Astrocyte (in vitro differentiated cells and primary cell): ENCODE measurements around the gene SYT6. TPM values are rescaled to one million over a fixed set of nuclear protein-coding genes. Genes with fewer than 3 reads are reported as not detected.
A peak's percentile ranks its signal among the peaks of the same experiment; 100 is the strongest.

Source experiments
- DNase-seq: peaks from one replicate; pipeline ENCODE4 v3.0.0-alpha.2; 2010; ENCODE audit warnings: low read depth
- FAIRE-seq: peaks from 2 replicates; lab custom pipeline; 2011; peaks lifted over from hg19 to GRCh38; lab: Jason Lieb, UNC
- H2AFZ ChIP-seq: 2 replicates; pipeline ENCODE4 v1.6.0; 2012; ENCODE audit warnings: low read depth, low read length, inconsistent platforms
- H3K27ac ChIP-seq: 2 replicates; pipeline ENCODE4 v1.5.1; 2011; ENCODE audit warnings: low read depth, low read length, inconsistent platforms
- H3K27me3 ChIP-seq: 2 replicates; pipeline ENCODE4 v1.6.0; 2011; ENCODE audit warnings: low read length, inconsistent platforms; ENCODE audit not compliant: insufficient read depth
- H3K36me3 ChIP-seq: 2 replicates; pipeline ENCODE4 v1.5.1; 2011; ENCODE audit warnings: low read length, inconsistent platforms; ENCODE audit not compliant: insufficient read depth
- H3K4me1 ChIP-seq: 2 replicates; pipeline ENCODE4 v1.5.1; 2011; ENCODE audit warnings: low read length, inconsistent platforms; ENCODE audit not compliant: insufficient read depth
- H3K4me2 ChIP-seq: 2 replicates; pipeline ENCODE4 v1.6.0; 2012; ENCODE audit warnings: low read length, inconsistent platforms
- H3K4me3 ChIP-seq: 2 replicates; pipeline ENCODE4 v1.5.1; 2011; ENCODE audit warnings: low read depth, mild to moderate bottlenecking, low read length, inconsistent platforms; ENCODE audit not compliant: insufficient read depth
- H3K79me2 ChIP-seq: 2 replicates; pipeline ENCODE4 v1.6.0; 2012; ENCODE audit warnings: mild to moderate bottlenecking, low read length, inconsistent platforms; ENCODE audit not compliant: insufficient read depth
- H3K9ac ChIP-seq: 2 replicates; pipeline ENCODE4 v1.6.0; 2012; ENCODE audit warnings: mild to moderate bottlenecking, low read length, inconsistent platforms
- H3K9me3 ChIP-seq: 2 replicates; pipeline ENCODE4 v1.5.1; 2012; ENCODE audit warnings: low read depth, mild to moderate bottlenecking, low read length, inconsistent platforms; ENCODE audit not compliant: insufficient read depth
- H4K20me1 ChIP-seq: 2 replicates; pipeline ENCODE4 v1.6.0; 2012; ENCODE audit warnings: low read length, inconsistent platforms; ENCODE audit not compliant: insufficient read depth
- H3K27ac Mint-ChIP-seq: one replicate; pipeline ENCODE4 v1.8.0; 2021; ENCODE audit warnings: mild to moderate bottlenecking, mixed read lengths; ENCODE audit not compliant: unreplicated experiment
- H3K27me3 Mint-ChIP-seq: one replicate; pipeline ENCODE4 v1.8.0; 2021; ENCODE audit warnings: low read depth, mixed read lengths; ENCODE audit not compliant: unreplicated experiment
- H3K36me3 Mint-ChIP-seq: one replicate; pipeline ENCODE4 v1.8.0; 2021; ENCODE audit warnings: low read depth, mixed read lengths; ENCODE audit not compliant: unreplicated experiment
- H3K4me1 Mint-ChIP-seq: one replicate; pipeline ENCODE4 v1.8.0; 2021; ENCODE audit warnings: low read depth, mixed read lengths; ENCODE audit not compliant: unreplicated experiment
- H3K4me3 Mint-ChIP-seq: one replicate; pipeline ENCODE4 v1.8.0; 2021; ENCODE audit warnings: mild to moderate bottlenecking, moderate library complexity, mixed read lengths; ENCODE audit not compliant: unreplicated experiment
- H3K9me3 Mint-ChIP-seq: one replicate; pipeline ENCODE4 v1.8.0; 2021; ENCODE audit warnings: mild to moderate bottlenecking, mixed read lengths; ENCODE audit not compliant: unreplicated experiment
- CTCF ChIP-seq: IDR thresholded peaks from 2 replicates; pipeline ENCODE4 v1.5.1; 2011; ENCODE audit warnings: low read depth, mild to moderate bottlenecking, inconsistent platforms, low read length, moderate library complexity; ENCODE audit not compliant: insufficient read depth
- EZH2 ChIP-seq: IDR thresholded peaks from 2 replicates; pipeline ENCODE4 v1.6.1; 2012; ENCODE audit warnings: mild to moderate bottlenecking, low read length, inconsistent platforms; ENCODE audit not compliant: insufficient read depth
- total RNA-seq: library from RNA; stranded (reverse); gene quantifications from 2 replicates; pipeline ENCODE4 v1.2.1, GENCODE V29; 2021

The SYT6 gene
- total RNA-seq, 1 donor from 2014 or later = 0.39 TPM

DNA sequence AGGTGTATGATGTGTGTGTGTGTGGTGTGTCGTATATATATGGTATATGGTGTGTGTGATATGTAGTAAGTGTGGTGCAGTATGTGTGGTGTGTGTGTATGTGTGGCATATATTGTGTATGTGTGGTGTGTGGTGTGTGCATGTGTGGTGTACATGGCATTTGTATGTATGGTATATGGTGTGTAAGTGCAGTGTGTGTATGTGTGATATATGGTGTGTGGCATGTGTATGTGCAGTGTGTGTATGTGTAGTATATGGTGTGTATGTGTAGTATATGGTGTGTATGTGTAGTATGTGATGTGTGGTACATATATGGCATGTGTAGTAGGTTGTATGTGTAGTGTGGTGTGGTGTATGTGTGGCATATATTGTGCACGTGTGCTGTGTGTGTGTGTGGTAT is 99.5 kb downstream of the SYT6 start:
- peaks cover 10% of the 10 kb centered on the region for H3K9me3 Mint-ChIP-seq
- Histone ChIP-seq H3K27me3 (no peaks in the 10 kb centered on the region), H3K9me3 (no peaks in the 10 kb centered on the region), H3K9ac (no peak overlapping the region), H3K36me3 (no peaks in the 10 kb centered on the region), H4K20me1 (no peaks in the 10 kb centered on the region), H3K4me2 (no peak overlapping the region), H3K27ac (no peak overlapping the region), H3K4me3 (no peak overlapping the region), H2AFZ (no peak overlapping the region), H3K79me2 (no peaks in the 10 kb centered on the region), H3K4me1 (no peaks in the 10 kb centered on the region)
- H3K4me1 Mint-ChIP-seq = no peaks in the 10 kb centered on the region
- no peak for TF ChIP-seq EZH2
- TF ChIP-seq CTCF = no peak
- H3K27ac Mint-ChIP-seq = no peak overlapping the region
- FAIRE-seq (peak; percentile 23), DNase-seq (no peak)
- no peak overlapping the region for H3K4me3 Mint-ChIP-seq
- H3K36me3 Mint-ChIP-seq = no peaks in the 10 kb centered on the region
- peaks cover 12% of the 10 kb centered on the region for H3K27me3 Mint-ChIP-seq

- no peaks in the 10 kb centered on the region for H3K36me3 ChIP-seq
- H3K4me3 Mint-ChIP-seq = no peak overlapping the region
- no peaks in the 10 kb centered on the region for H3K36me3 Mint-ChIP-seq
- H3K27me3 Mint-ChIP-seq = peaks cover 3% of the 10 kb centered on the region
- no peak overlapping the region for H3K4me3 ChIP-seq
- TF ChIP-seq CTCF (no peak), EZH2 (no peak)
- H3K4me1 ChIP-seq = no peaks in the 10 kb centered on the region
- H4K20me1 ChIP-seq = no peaks in the 10 kb centered on the region
- H3K79me2 ChIP-seq = no peaks in the 10 kb centered on the region
- H3K4me1 Mint-ChIP-seq = no peaks in the 10 kb centered on the region
- FAIRE-seq (no peak), DNase-seq (no peak)
- H3K27ac ChIP-seq = no peak overlapping the region
- H3K9me3 Mint-ChIP-seq = peaks cover 9% of the 10 kb centered on the region
- no peak overlapping the region for H2AFZ ChIP-seq
- no peaks in the 10 kb centered on the region for H3K9me3 ChIP-seq
- H3K4me2 ChIP-seq = no peak overlapping the region
- H3K27ac Mint-ChIP-seq = no peak overlapping the region
- peaks cover 6% of the 10 kb centered on the region for H3K27me3 ChIP-seq
- H3K9ac ChIP-seq = no peak overlapping the region
Observed at GRCh38 chr1:114048232-114048631, 105.4 kb downstream of the SYT6 start.

DNA sequence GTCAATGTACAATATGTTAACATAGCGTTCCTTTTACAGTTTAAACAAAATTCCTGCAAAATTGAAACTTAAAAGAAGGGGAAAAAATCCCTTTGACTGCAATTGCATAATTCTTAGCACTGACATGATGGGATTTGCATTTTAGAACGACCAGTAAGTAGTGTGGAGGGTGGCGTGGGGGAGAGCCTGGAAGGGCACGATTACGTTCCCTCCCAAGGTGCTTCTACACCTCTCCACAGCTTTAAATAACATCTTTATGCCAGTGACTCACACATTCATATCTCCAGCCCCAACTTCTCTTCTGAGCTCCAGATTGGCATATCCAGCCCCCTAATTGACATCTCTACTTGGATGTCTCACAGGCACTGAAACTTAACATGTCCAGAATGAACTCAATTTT is 110.1 kb downstream of the SYT6 start:
- Mint-ChIP-seq H3K9me3 (peaks cover 6% of the 10 kb centered on the region), H3K36me3 (no peaks in the 10 kb centered on the region), H3K4me1 (peaks cover 3% of the 10 kb centered on the region), H3K4me3 (no peak overlapping the region), H3K27ac (no peak overlapping the region), H3K27me3 (peaks cover 14% of the 10 kb centered on the region)
- TF ChIP-seq CTCF (no peak), EZH2 (no peak)
- no peak overlapping the region for H2AFZ ChIP-seq
- H4K20me1 ChIP-seq = no peaks in the 10 kb centered on the region
- peaks cover 16% of the 10 kb centered on the region for H3K27me3 ChIP-seq
- H3K79me2 ChIP-seq = no peaks in the 10 kb centered on the region
- FAIRE-seq = no peak
- H3K27ac ChIP-seq = no peak overlapping the region
- no peak overlapping the region for H3K4me2 ChIP-seq
- no peak for DNase-seq
- no peaks in the 10 kb centered on the region for H3K36me3 ChIP-seq
- H3K9ac ChIP-seq = no peak overlapping the region
- no peak overlapping the region for H3K4me3 ChIP-seq
- H3K9me3 ChIP-seq = no peaks in the 10 kb centered on the region
- H3K4me1 ChIP-seq = no peaks in the 10 kb centered on the region
